Measurements from ENCODE around the gene FRG2.
"Not testable (repeated sequence)": the region's sequence is repeated elsewhere in the genome, so short reads cannot be mapped to it uniquely, and the experiment has no call there.

- TF ChIP-seq SMAD1 (IDR thresholded peaks at IDR 0.05; ENCODE audit: low read depth, partially characterized antibody); NFIC (IDR thresholded peaks at IDR 0.05; ENCODE audit: low read depth, low read length); YY1 (IDR thresholded peaks at IDR 0.05; ENCODE audit: low read depth, low read length); POLR2A (IDR thresholded peaks at IDR 0.05; ENCODE audit: low read depth, low read length); IRF3 (IDR thresholded peaks at IDR 0.05); NRF1 (conservative IDR thresholded peaks at IDR 0.05; ENCODE audit: low read depth, low read length): not testable (repeated sequence)
- TF ChIP-seq, protein P1, sequence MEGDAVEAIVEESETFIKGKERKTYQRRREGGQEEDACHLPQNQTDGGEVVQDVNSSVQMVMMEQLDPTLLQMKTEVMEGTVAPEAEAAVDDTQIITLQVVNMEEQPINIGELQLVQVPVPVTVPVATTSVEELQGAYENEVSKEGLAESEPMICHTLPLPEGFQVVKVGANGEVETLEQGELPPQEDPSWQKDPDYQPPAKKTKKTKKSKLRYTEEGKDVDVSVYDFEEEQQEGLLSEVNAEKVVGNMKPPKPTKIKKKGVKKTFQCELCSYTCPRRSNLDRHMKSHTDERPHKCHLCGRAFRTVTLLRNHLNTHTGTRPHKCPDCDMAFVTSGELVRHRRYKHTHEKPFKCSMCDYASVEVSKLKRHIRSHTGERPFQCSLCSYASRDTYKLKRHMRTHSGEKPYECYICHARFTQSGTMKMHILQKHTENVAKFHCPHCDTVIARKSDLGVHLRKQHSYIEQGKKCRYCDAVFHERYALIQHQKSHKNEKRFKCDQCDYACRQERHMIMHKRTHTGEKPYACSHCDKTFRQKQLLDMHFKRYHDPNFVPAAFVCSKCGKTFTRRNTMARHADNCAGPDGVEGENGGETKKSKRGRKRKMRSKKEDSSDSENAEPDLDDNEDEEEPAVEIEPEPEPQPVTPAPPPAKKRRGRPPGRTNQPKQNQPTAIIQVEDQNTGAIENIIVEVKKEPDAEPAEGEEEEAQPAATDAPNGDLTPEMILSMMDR (IDR thresholded peaks at IDR 0.05 in 2 of 3, conservative IDR thresholded peaks at IDR 0.05 in 1 of 3; ENCODE audit: control insufficient read depth in 2 of 3, extremely low read depth in 1 of 3, insufficient read depth in 1 of 3, low read depth in 3 of 3, low read length in 3 of 3), result not testable (repeated sequence)
Observed at GRCh38 chr4:190040873-190041272, 13.8 kb upstream of the FRG2 start.
